Stimulated activated CD4-positive, alpha-beta T cell treated with anti-CD3 and anti-CD28 coated beads, Interleukin-1b, Interleukin-23, amount 100 ng/mL, for 48 hours (primary cell): Measurements from ENCODE around the gene SERPINB10.
"Not testable (repeated sequence)": the region's sequence is repeated elsewhere in the genome, so short reads cannot be mapped to it uniquely, and the experiment has no call there.

Experiments used
- DNase-seq: peaks from one replicate; pipeline ENCODE4 v3.0.0-alpha.2; 2020

Gene SERPINB10

GRCh38 chr18:63894106-63894772 lies 13.5 kb upstream of the SERPINB10 start:
- DNase-seq: no peak

- no peak for DNase-seq
These were observed 12.6 kb upstream of the SERPINB10 start for GRCh38 chr18:63895190-63895589.

GRCh38 chr18:63897072-63897471 lies 10.7 kb upstream of the SERPINB10 start:
- DNase-seq: no peak

- DNase-seq: no peak
These were observed 8.6 kb upstream of the SERPINB10 start for GRCh38 chr18:63899206-63899605.

- no peak for DNase-seq
These were observed 3.7 kb upstream of the SERPINB10 start for GRCh38 chr18:63903851-63904570.

- no peak for DNase-seq
These were observed 3.1 kb upstream of the SERPINB10 start for GRCh38 chr18:63904694-63905093.

- no peak for DNase-seq
These were observed 2.4 kb upstream of the SERPINB10 start for GRCh38 chr18:63905361-63905760.

- DNase-seq: no peak
These were observed 1.7 kb upstream of the SERPINB10 start for GRCh38 chr18:63906056-63906455.

- no peak for DNase-seq
These were observed 1.1 kb downstream of the SERPINB10 start for GRCh38 chr18:63908858-63909257.

GRCh38 chr18:63909870-63910269 lies 2.1 kb downstream of the SERPINB10 start:
- no peak for DNase-seq

GRCh38 chr18:63917817-63918216 lies 10.1 kb downstream of the SERPINB10 start:
- no peak for DNase-seq

GRCh38 chr18:63922049-63922448 lies 14.3 kb downstream of the SERPINB10 start:
- no peak for DNase-seq

GRCh38 chr18:63924551-63924950 lies 16.8 kb downstream of the SERPINB10 start:
- no peak for DNase-seq

GRCh38 chr18:63928331-63928730 lies 20.6 kb downstream of the SERPINB10 start:
- no peak for DNase-seq

GRCh38 chr18:63929369-63929768 lies 21.6 kb downstream of the SERPINB10 start:
- DNase-seq: not testable (repeated sequence)

- no peak for DNase-seq
These were observed 23.1 kb downstream of the SERPINB10 start for GRCh38 chr18:63930773-63931354.

- DNase-seq: peak; percentile 60
These were observed 28.6 kb downstream of the SERPINB10 start for GRCh38 chr18:63936156-63936931.

GRCh38 chr18:63936932-63937393 lies 29.2 kb downstream of the SERPINB10 start:
- DNase-seq: peak; percentile 4

GRCh38 chr18:63940008-63940407 lies 32.2 kb downstream of the SERPINB10 start:
- DNase-seq: no peak

- DNase-seq: not testable (repeated sequence)
These were observed 32.8 kb downstream of the SERPINB10 start for GRCh38 chr18:63940543-63941050.

GRCh38 chr18:63947051-63947790 lies 39.5 kb downstream of the SERPINB10 start:
- no peak for DNase-seq

GRCh38 chr18:63949068-63949737 lies 41.4 kb downstream of the SERPINB10 start, which contains the start of gene HMSD:
HMSD (plus strand) TSS chr18:63949301; CDS start chr18:63953456, 4,155 bp downstream.
- DNase-seq: peak; percentile 66
